ENCODE measurements around the gene GLOD4. TPM values are rescaled to one million over a fixed set of nuclear protein-coding genes. Genes with fewer than 3 reads are reported as not detected.
"Not testable (repeated sequence)": the region's sequence is repeated elsewhere in the genome, so short reads cannot be mapped to it uniquely, and the experiment has no call there.

GLOD4 gene
- total RNA-seq, 3 donors from 2014 or later: 63.7 to 71.9 (median 69.7) TPM

DNA sequence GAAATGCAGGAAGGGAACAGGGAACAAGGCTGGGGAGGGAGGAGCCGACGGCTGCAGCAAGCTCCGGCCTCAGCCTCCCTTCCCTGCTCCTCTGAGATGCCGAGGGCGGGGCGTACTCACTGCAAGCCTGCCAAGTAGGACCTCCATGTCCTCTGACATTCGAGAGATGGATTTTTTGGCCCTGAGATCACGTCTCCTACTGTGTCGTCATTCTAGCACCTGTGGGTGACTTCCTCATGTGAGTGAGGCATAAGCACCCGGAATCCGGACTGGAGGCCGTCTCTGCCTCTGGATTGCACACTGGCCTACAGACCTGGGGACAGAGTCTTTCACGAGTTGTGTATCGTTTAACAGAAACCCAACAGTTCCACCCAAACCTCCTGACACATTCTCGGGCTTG, 14.5 kb upstream of the GLOD4 start:
- H3K4me3 Mint-ChIP-seq: no peak overlapping the region
- H3K4me1 Mint-ChIP-seq (ENCODE audit: low read depth): peaks cover 5% of the 10 kb centered on the region
- DNase-seq: no peak
- H3K27me3 Mint-ChIP-seq (ENCODE audit: low read depth): no peaks in the 10 kb centered on the region
- no peaks in the 10 kb centered on the region for H3K9me3 Mint-ChIP-seq
- H3K36me3 Mint-ChIP-seq (ENCODE audit: insufficient read depth): peaks cover 6% of the 10 kb centered on the region
- no peak for ATAC-seq

GRCh38 chr17:795721-796120, 13.6 kb upstream of the GLOD4 start:
- no peak for DNase-seq
- peaks cover 5% of the 10 kb centered on the region for H3K4me1 Mint-ChIP-seq (ENCODE audit: low read depth)
- no peak for ATAC-seq
- no peaks in the 10 kb centered on the region for H3K9me3 Mint-ChIP-seq
- H3K4me3 Mint-ChIP-seq: no peak overlapping the region
- no peaks in the 10 kb centered on the region for H3K27me3 Mint-ChIP-seq (ENCODE audit: low read depth)
- peaks cover 14% of the 10 kb centered on the region for H3K36me3 Mint-ChIP-seq (ENCODE audit: insufficient read depth)

DNA sequence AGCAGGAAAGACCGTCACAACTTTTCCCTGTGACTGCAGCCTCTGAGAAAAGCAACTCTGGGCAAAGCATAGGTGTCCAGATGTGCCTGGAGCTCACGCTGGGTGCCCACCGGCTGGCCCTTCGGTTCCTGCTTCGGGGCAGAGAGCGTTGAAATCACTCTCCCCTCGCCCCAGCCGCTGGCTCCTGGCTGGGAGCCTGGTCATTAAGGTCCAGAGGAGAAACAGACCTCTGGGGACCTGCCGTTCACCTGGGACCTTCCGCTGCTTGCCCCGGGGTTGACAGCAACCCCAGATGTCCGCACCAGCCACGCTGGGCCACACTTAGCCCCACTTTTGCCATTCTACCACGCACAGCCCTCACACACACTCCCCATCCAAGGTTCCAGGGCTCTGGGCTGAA, 13.2 kb upstream of the GLOD4 start:
- Mint-ChIP-seq H3K4me3 (no peak overlapping the region), H3K4me1 (ENCODE audit: low read depth) (peaks cover 5% of the 10 kb centered on the region), H3K9me3 (no peaks in the 10 kb centered on the region), H3K36me3 (ENCODE audit: insufficient read depth) (peaks cover 14% of the 10 kb centered on the region), H3K27me3 (ENCODE audit: low read depth) (no peaks in the 10 kb centered on the region)
- DNase-seq (no peak), ATAC-seq (no peak)

DNA sequence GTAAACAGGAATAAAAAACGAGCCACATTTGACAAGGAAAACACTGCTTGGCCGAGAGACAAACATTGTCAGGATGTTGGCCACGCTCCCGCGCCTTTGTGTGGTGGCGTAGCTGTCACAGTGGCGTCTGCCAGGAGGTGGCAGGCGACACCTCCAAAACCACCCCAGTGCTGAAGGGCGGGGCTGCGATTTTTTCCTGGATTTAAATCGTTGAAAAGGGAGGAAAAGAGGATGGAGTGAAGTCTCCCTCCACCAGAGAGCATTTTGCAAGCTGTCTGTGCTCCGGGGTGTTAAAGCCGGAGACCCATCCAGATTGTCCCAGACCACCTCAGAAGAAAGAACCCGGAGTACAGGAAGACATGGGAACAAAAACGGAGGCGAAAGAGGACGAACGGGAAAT, 12.8 kb upstream of the GLOD4 start:
- peaks cover 16% of the 10 kb centered on the region for H3K36me3 Mint-ChIP-seq (ENCODE audit: insufficient read depth)
- no peaks in the 10 kb centered on the region for H3K27me3 Mint-ChIP-seq (ENCODE audit: low read depth)
- H3K4me1 Mint-ChIP-seq (ENCODE audit: low read depth): peaks cover 5% of the 10 kb centered on the region
- peak; percentile 34 for DNase-seq
- H3K9me3 Mint-ChIP-seq: no peaks in the 10 kb centered on the region
- ATAC-seq: peak; percentile 66 to 71
- H3K4me3 Mint-ChIP-seq: no peak overlapping the region

DNA sequence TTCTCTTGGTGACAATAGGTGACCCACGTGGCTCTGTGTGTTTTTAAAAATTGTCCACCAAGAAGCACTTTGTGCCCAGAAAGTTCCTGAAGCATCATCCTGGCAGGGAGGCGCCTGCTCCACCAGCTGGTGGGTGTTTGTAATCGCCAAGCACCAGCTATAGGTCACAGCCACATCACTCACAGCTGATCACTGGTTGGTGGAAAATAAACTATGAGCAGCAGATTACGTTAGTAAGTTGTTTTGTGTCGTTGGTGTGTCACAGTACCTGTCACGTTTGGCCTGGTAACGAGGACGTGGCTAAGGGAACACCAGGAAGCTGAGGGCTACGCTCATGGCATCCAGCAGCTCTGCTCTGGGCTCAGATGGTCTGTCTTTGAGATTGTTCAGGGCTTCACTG, 10.2 kb upstream of the GLOD4 start:
- Mint-ChIP-seq H3K9me3 (no peaks in the 10 kb centered on the region), H3K36me3 (ENCODE audit: insufficient read depth) (peaks cover 23% of the 10 kb centered on the region), H3K4me3 (no peak overlapping the region), H3K4me1 (ENCODE audit: low read depth) (peaks cover 5% of the 10 kb centered on the region), H3K27me3 (ENCODE audit: low read depth) (no peaks in the 10 kb centered on the region)
- no peak for DNase-seq
- no peak for ATAC-seq

GRCh38 chr17:791829-792228, 9.7 kb upstream of the GLOD4 start:
- no peaks in the 10 kb centered on the region for H3K27me3 Mint-ChIP-seq (ENCODE audit: low read depth)
- no peak overlapping the region for H3K4me3 Mint-ChIP-seq
- DNase-seq (no peak), ATAC-seq (no peak)
- peaks cover 25% of the 10 kb centered on the region for H3K36me3 Mint-ChIP-seq (ENCODE audit: insufficient read depth)
- no peaks in the 10 kb centered on the region for H3K9me3 Mint-ChIP-seq
- H3K4me1 Mint-ChIP-seq (ENCODE audit: low read depth): peaks cover 5% of the 10 kb centered on the region

GRCh38 chr17:790874-791247, 8.8 kb upstream of the GLOD4 start:
- peaks cover 25% of the 10 kb centered on the region for H3K36me3 Mint-ChIP-seq (ENCODE audit: insufficient read depth)
- not testable (repeated sequence) for H3K9me3 Mint-ChIP-seq; H3K27me3 Mint-ChIP-seq (ENCODE audit: low read depth); DNase-seq; ATAC-seq; H3K4me1 Mint-ChIP-seq (ENCODE audit: low read depth); H3K4me3 Mint-ChIP-seq

- not testable (repeated sequence) for DNase-seq; H3K4me3 Mint-ChIP-seq; H3K9me3 Mint-ChIP-seq; H3K27me3 Mint-ChIP-seq (ENCODE audit: low read depth); H3K4me1 Mint-ChIP-seq (ENCODE audit: low read depth)
- ATAC-seq: peak in 1 of 2 donors; percentile 42
- peaks cover 27% of the 10 kb centered on the region for H3K36me3 Mint-ChIP-seq (ENCODE audit: insufficient read depth)
Observed at GRCh38 chr17:789931-790873, 8.1 kb upstream of the GLOD4 start.

- Mint-ChIP-seq H3K27me3 (ENCODE audit: low read depth) (no peaks in the 10 kb centered on the region), H3K4me1 (ENCODE audit: low read depth) (peaks cover 6% of the 10 kb centered on the region), H3K36me3 (ENCODE audit: insufficient read depth) (peaks cover 27% of the 10 kb centered on the region), H3K4me3 (no peak overlapping the region), H3K9me3 (no peaks in the 10 kb centered on the region)
- DNase-seq (no peak), ATAC-seq (no peak)
Observed at GRCh38 chr17:789160-789840, 7.2 kb upstream of the GLOD4 start.

DNA sequence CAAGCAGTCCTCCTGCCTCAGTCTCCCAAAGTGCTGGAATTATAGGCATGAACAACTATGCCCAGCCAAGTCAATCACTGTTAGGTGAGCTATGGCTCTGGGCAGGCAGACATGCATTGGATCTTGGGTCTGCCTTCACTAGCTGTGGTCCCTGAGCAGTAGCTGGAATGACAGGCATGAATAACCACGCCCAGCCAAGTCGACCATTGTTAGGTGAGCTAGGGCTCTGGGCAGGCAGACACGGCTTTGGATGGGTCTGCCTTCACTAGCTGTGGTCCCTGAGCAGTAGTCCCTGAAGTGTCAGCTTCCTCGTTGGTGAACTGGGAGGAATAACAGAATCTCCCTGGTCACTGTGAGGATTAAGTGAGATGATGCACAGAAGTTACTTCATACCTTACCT, 6.5 kb upstream of the GLOD4 start:
- DNase-seq (no peak), ATAC-seq (no peak)
- Mint-ChIP-seq H3K9me3 (no peaks in the 10 kb centered on the region), H3K36me3 (ENCODE audit: insufficient read depth) (peaks cover 32% of the 10 kb centered on the region), H3K4me1 (ENCODE audit: low read depth) (peaks cover 13% of the 10 kb centered on the region), H3K4me3 (no peak overlapping the region), H3K27me3 (ENCODE audit: low read depth) (no peaks in the 10 kb centered on the region)

GRCh38 chr17:787641-788221, 5.7 kb upstream of the GLOD4 start:
- Mint-ChIP-seq H3K36me3 (ENCODE audit: insufficient read depth) (peaks cover 31% of the 10 kb centered on the region), H3K27me3 (ENCODE audit: low read depth) (no peaks in the 10 kb centered on the region)

DNA sequence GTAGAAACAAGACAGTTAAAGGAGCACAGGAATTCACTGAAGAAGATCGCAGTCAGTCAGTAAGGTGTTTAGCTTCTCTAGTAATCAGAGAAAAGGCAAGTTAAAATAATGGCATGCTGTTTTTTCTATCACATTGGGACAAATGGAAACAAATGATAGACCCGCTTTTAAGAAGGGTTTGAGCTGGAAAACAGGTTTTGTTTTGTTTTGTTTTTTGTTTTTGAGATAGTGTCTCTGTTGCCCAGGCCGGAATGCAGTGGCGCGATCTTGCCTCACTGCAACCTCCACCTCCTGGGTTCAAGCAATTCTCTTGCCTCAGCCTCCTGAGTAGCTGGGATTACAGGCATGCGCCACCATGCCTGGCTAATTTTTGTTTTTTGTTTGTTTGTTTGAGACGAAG, 3.8 kb upstream of the GLOD4 start:
- H3K4me1 Mint-ChIP-seq (ENCODE audit: low read depth): peaks cover 27% of the 10 kb centered on the region
- ATAC-seq; H3K4me3 Mint-ChIP-seq; H3K27me3 Mint-ChIP-seq (ENCODE audit: low read depth); H3K9me3 Mint-ChIP-seq; DNase-seq: not testable (repeated sequence)
- peaks cover 18% of the 10 kb centered on the region for H3K36me3 Mint-ChIP-seq (ENCODE audit: insufficient read depth)

More at GRCh38 chr17:787641-788221, 5.7 kb upstream of the GLOD4 start:
- Mint-ChIP-seq H3K4me1 (ENCODE audit: low read depth) (peaks cover 20% of the 10 kb centered on the region), H3K4me3 (no peak overlapping the region), H3K9me3 (no peaks in the 10 kb centered on the region)
- DNase-seq (no peak), ATAC-seq (no peak)

DNA sequence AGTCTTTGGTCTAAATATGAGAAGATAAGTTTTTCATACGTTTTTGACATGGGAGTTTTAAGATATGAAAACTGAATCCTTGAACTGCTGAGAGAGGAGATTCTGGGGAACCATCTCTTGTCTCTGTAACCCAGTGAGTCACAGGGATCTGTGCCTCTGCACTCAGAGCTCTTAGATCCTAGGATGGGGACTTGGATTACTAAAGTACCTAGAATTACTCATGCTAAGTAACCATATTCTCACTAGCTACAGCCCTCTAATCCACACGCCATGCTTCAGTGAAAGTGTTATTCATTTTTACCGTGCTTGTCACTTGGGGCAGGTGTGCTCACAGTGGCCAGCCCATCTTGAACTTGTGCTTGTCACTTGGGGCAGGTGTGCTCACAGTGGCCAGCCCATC, 2.1 kb upstream of the GLOD4 start:
- H3K36me3 Mint-ChIP-seq (ENCODE audit: insufficient read depth): peaks cover 12% of the 10 kb centered on the region
- peak overlapping the region; percentile 97 for H3K4me3 Mint-ChIP-seq
- H3K4me1 Mint-ChIP-seq (ENCODE audit: low read depth): peaks cover 31% of the 10 kb centered on the region
- ATAC-seq (no peak), DNase-seq (no peak)
- no peaks in the 10 kb centered on the region for H3K9me3 Mint-ChIP-seq
- no peaks in the 10 kb centered on the region for H3K27me3 Mint-ChIP-seq (ENCODE audit: low read depth)

DNA sequence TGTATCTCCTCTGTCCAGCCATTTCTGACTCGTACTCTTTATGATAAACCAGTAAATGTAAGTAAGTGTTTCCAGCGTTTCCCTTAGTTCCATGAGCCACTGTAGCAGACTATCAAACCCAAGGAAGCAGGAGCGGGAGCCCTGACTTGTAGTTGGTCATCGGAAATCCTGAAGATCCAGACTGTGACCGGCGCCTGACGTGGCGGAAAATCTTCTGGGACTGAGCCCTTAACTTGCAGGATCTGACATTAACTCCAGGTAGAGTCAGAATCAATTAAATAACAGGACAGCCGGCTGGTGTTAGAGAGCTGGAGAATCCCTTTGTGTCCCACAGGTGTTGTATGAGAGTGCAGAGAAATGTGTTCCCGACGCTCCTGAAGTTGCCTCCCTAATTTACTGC, 4.0 kb downstream of the GLOD4 start:
- ATAC-seq (no peak), DNase-seq (no peak)
- Mint-ChIP-seq H3K9me3 (no peaks in the 10 kb centered on the region), H3K36me3 (ENCODE audit: insufficient read depth) (peaks cover 38% of the 10 kb centered on the region), H3K27me3 (ENCODE audit: low read depth) (no peaks in the 10 kb centered on the region), H3K4me3 (no peak overlapping the region), H3K4me1 (ENCODE audit: low read depth) (peaks cover 24% of the 10 kb centered on the region)

DNA sequence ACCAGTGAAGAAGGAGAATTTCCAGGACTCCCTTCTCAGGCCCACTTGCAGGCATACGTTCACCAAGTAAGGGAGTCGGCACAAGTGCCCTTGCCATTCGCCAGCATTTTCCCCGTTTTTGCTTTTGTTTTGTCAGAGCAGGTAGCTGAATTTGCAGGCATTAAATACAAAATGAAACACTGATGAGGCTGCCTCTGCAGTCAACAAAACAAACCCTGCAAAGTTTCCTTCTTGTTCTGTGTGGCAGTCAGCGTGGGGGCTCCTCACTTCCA, 7.8 kb downstream of the GLOD4 start:
- ATAC-seq (no peak), DNase-seq (no peak)
- no peaks in the 10 kb centered on the region for H3K27me3 Mint-ChIP-seq (ENCODE audit: low read depth)
- peaks cover 14% of the 10 kb centered on the region for H3K4me1 Mint-ChIP-seq (ENCODE audit: low read depth)
- peaks cover 52% of the 10 kb centered on the region for H3K36me3 Mint-ChIP-seq (ENCODE audit: insufficient read depth)
- H3K9me3 Mint-ChIP-seq: no peaks in the 10 kb centered on the region
- H3K4me3 Mint-ChIP-seq: no peak overlapping the region
